GM23338 (cell line): ENCODE data around the gene TBC1D32. TPM values are rescaled to one million over a fixed set of nuclear protein-coding genes. Genes with fewer than 3 reads are reported as not detected.

Experiments
- ATAC-seq: fragments of 200-7000 bp; cut with Tn5 transposase; 3 replicates; pipeline ENCODE4 v1.9.1; 2020
- DNase-seq: peaks from one replicate; pipeline ENCODE4 v3.0.0-alpha.2; 2015; ENCODE audit warnings: low spot score
- H2AFZ ChIP-seq: fragments of 200-600 bp; sonication (generic); 2 replicates; pipeline ENCODE4 v1.8.0; 2016; ENCODE audit warnings: antibody characterized with exemption, mild to moderate bottlenecking, moderate library complexity
- H3F3A ChIP-seq: fragments of 200-600 bp; sonication (generic); replicated peaks from 2 replicates; pipeline ENCODE4 v1.8.0; 2017; ENCODE audit warnings: antibody characterized with exemption, mixed run types, low read depth
- H3K27ac ChIP-seq: fragments of 200-600 bp; sonication (generic); 2 replicates; pipeline ENCODE4 v1.6.1; 2016; ENCODE audit warnings: low read depth
- H3K27me3 ChIP-seq: fragments of 200-600 bp; sonication (generic); 2 replicates; pipeline ENCODE4 v1.8.0; 2016; ENCODE audit warnings: mild to moderate bottlenecking, mixed run types, moderate library complexity; ENCODE audit not compliant: insufficient read depth
- H3K36me3 ChIP-seq: fragments of 200-600 bp; sonication (generic); 2 replicates; pipeline ENCODE4 v1.8.0; 2016; ENCODE audit warnings: mild to moderate bottlenecking; ENCODE audit not compliant: insufficient read depth
- H3K4me1 ChIP-seq: fragments of 200-600 bp; sonication (generic); 2 replicates; pipeline ENCODE4 v1.8.0; 2016; ENCODE audit warnings: mild to moderate bottlenecking, moderate library complexity; ENCODE audit not compliant: insufficient read depth
- H3K4me2 ChIP-seq: fragments of 200-600 bp; sonication (generic); 2 replicates; pipeline ENCODE4 v1.7.1; 2017; ENCODE audit warnings: mixed run types
- H3K4me3 ChIP-seq: fragments of 200-600 bp; sonication (generic); 2 replicates; pipeline ENCODE4 v1.6.1; 2016; ENCODE audit warnings: mixed run types
- H3K79me2 ChIP-seq: fragments of 200-600 bp; sonication (generic); replicated peaks from 2 replicates; pipeline ENCODE4 v1.8.0; 2017; ENCODE audit warnings: mild to moderate bottlenecking; ENCODE audit not compliant: insufficient read depth
- H3K9me2 ChIP-seq: fragments of 200-600 bp; sonication (generic); 2 replicates; pipeline ENCODE4 v1.8.0; 2017; ENCODE audit not compliant: insufficient read depth
- H4K20me1 ChIP-seq: fragments of 200-600 bp; sonication (generic); replicated peaks from 2 replicates; pipeline ENCODE4 v1.8.0; 2017; ENCODE audit warnings: mild to moderate bottlenecking; ENCODE audit not compliant: insufficient read depth
- H3K27ac Mint-ChIP-seq: 2 replicates; pipeline ENCODE4 v1.8.0; 2020; ENCODE audit warnings: inconsistent platforms, mild to moderate bottlenecking, moderate library complexity, mixed read lengths
- H3K27me3 Mint-ChIP-seq: 3 replicates; pipeline ENCODE4 v1.8.0; 2022; ENCODE audit warnings: low read depth, mild to moderate bottlenecking, moderate library complexity, mixed read lengths, inconsistent platforms; ENCODE audit not compliant: insufficient read depth, poor library complexity
- H3K36me3 Mint-ChIP-seq: 3 replicates; pipeline ENCODE4 v1.8.0; 2021; ENCODE audit warnings: low read depth, mild to moderate bottlenecking, inconsistent platforms, moderate library complexity, mixed read lengths
- H3K4me1 Mint-ChIP-seq: 3 replicates; pipeline ENCODE4 v1.8.0; 2020; ENCODE audit warnings: mild to moderate bottlenecking, inconsistent platforms, mixed read lengths
- H3K4me3 Mint-ChIP-seq: 3 replicates; pipeline ENCODE4 v1.8.0; 2021; ENCODE audit warnings: moderate library complexity, mild to moderate bottlenecking, inconsistent platforms, mixed read lengths
- H3K9me3 Mint-ChIP-seq: 3 replicates; pipeline ENCODE4 v1.8.0; 2020; ENCODE audit warnings: moderate library complexity, mild to moderate bottlenecking, inconsistent platforms, mixed read lengths
- CREB1 ChIP-seq: fragments of 250-450 bp; sonication (Bioruptor Pico); IDR thresholded peaks from 2 replicates; pipeline ENCODE4 v1.5.0; 2020; ENCODE audit warnings: low read depth, mild to moderate bottlenecking, moderate library complexity
- EZH2 ChIP-seq: fragments of 200-600 bp; sonication (generic); IDR thresholded peaks from one replicate; pipeline ENCODE4 v1.8.0; 2017; ENCODE audit warnings: antibody characterized with exemption, mild to moderate bottlenecking, low read depth; ENCODE audit not compliant: unreplicated experiment
- EZH2phosphoT487 ChIP-seq: fragments of 200-600 bp; sonication (generic); IDR thresholded peaks from one replicate; pipeline ENCODE4 v1.8.1; 2018; ENCODE audit warnings: antibody characterized with exemption; ENCODE audit not compliant: unreplicated experiment
- JUNB ChIP-seq: IDR thresholded peaks from one replicate; pipeline ENCODE4 v1.6.1; 2016; ENCODE audit warnings: antibody characterized with exemption; ENCODE audit not compliant: unreplicated experiment
- NANOG ChIP-seq: IDR thresholded peaks from 2 replicates; pipeline ENCODE4 v1.6.1; 2016; ENCODE audit warnings: antibody characterized with exemption, borderline replicate concordance
- POLR2AphosphoS5 ChIP-seq: IDR thresholded peaks from 2 replicates; pipeline ENCODE4 v1.6.1; 2016; ENCODE audit warnings: antibody characterized with exemption, low read depth
- STAT1 ChIP-seq: IDR thresholded peaks from one replicate; pipeline ENCODE4 v1.6.1; 2016; ENCODE audit warnings: antibody characterized with exemption; ENCODE audit not compliant: unreplicated experiment
- ZNF114 ChIP-seq: fragments of 250-450 bp; sonication (Bioruptor Pico); IDR thresholded peaks from 2 replicates; pipeline ENCODE4 v1.5.0; 2020; ENCODE audit warnings: mild to moderate bottlenecking, moderate library complexity
- ZNF331 ChIP-seq: fragments of 250-450 bp; sonication (Bioruptor Pico); IDR thresholded peaks from 2 replicates; pipeline ENCODE4 v1.5.0; 2020; ENCODE audit warnings: low read depth, mild to moderate bottlenecking, moderate library complexity
- polyA plus RNA-seq: library from polyadenylated mRNA; unstranded; fragments of >200 nt; fragmentation: Nextera tagmentation; extraction: Ambion mirVana; gene quantifications from 2 replicates; pipeline ENCODE4 v1.2.1, GENCODE V29; 2016
- total RNA-seq: library from RNA; depleted of rRNA; stranded (reverse); fragments of >200 nt; shearing (Covaris generic); gene quantifications from 2 replicates; pipeline ENCODE4 v1.2.3, GENCODE V29; 2014
- TF ChIP-seq, protein P1 (sequence below): IDR thresholded peaks from 2 replicates; pipeline ENCODE4 v1.6.1; 2016; ENCODE audit warnings: antibody characterized with exemption
- TF ChIP-seq, protein P2 (sequence below): IDR thresholded peaks from one replicate; pipeline ENCODE4 v1.6.1; 2018; ENCODE audit warnings: antibody characterized with exemption; ENCODE audit not compliant: unreplicated experiment
- TF ChIP-seq, protein P3 (sequence below), 2 experiments: fragments of 200-600 bp in 1 of 2; sonication (generic) in 1 of 2; conservative IDR thresholded peaks; 2 replicates each; pipeline versions ENCODE4 v1.5.1 to v1.6.1; 2016 to 2017; ENCODE audit warnings: antibody characterized with exemption in 2 of 2, low read depth in 2 of 2, mild to moderate bottlenecking in 2 of 2, moderate library complexity in 1 of 2
- TF ChIP-seq, protein P4 (sequence below): fragments of 250-450 bp; sonication (Bioruptor Pico); IDR thresholded peaks from 2 replicates; pipeline ENCODE4 v1.5.0; 2020; ENCODE audit warnings: mild to moderate bottlenecking, moderate library complexity

Gene TBC1D32
- total and polyA plus RNA-seq, 2 experiments from 2014 or later: 8.9 to 10.4 TPM

DNA sequence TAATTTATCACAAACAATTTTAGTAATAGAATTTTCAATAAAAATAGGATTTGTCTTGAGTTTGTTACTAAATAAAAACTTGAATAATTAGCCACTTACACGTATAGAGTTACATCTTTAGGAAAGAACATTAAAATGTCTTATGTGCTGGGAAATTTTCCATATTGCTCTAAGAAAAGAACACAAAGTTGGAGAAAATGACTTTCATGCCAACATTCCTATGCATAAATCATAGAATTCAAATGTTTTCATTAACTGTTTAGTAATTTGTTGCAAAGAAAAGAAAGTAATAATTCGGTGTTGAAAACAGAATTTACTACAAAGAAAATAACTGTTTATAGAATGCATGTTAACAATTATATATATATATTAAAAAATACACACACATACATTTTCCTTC is 4.7 kb upstream of the TBC1D32 start:
- Histone ChIP-seq H3K4me2 (no peak overlapping the region), H3K79me2 (0 out of 2 replicates have a peak, but pooled peaks cover under 1% of the 10 kb centered on the region), H3K4me1 (peaks cover 4% of the 10 kb centered on the region; the same call in 1 of the 2 replicates), H3K36me3 (no peaks in the 10 kb centered on the region), H3K27ac (no peak overlapping the region), H4K20me1 (no peaks in the 10 kb centered on the region), H3K9me2 (no peaks in the 10 kb centered on the region), H3F3A (no peaks in the 10 kb centered on the region), H2AFZ (no peak overlapping the region), H3K4me3 (no peak overlapping the region), H3K27me3 (no peaks in the 10 kb centered on the region)
- Mint-ChIP-seq H3K9me3 (no peaks in the 10 kb centered on the region; the same call in 1 of the 3 replicates), H3K4me1 (peaks cover 6% of the 10 kb centered on the region; the same call in 2 of the 3 replicates), H3K27me3 (peaks cover 2% of the 10 kb centered on the region), H3K27ac (no peak overlapping the region), H3K4me3 (no peak overlapping the region), H3K36me3 (no peaks in the 10 kb centered on the region)
- ATAC-seq (no peak), DNase-seq (no peak)
- no peak for TF ChIP-seq EZH2
- TF ChIP-seq NANOG: no peak
- TF ChIP-seq, protein P1, sequence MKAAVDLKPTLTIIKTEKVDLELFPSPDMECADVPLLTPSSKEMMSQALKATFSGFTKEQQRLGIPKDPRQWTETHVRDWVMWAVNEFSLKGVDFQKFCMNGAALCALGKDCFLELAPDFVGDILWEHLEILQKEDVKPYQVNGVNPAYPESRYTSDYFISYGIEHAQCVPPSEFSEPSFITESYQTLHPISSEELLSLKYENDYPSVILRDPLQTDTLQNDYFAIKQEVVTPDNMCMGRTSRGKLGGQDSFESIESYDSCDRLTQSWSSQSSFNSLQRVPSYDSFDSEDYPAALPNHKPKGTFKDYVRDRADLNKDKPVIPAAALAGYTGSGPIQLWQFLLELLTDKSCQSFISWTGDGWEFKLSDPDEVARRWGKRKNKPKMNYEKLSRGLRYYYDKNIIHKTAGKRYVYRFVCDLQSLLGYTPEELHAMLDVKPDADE: no peak
- TF ChIP-seq CREB1 (CRISPR knock-in tag): no peak
- no peak for TF ChIP-seq STAT1
- TF ChIP-seq, protein P2, sequence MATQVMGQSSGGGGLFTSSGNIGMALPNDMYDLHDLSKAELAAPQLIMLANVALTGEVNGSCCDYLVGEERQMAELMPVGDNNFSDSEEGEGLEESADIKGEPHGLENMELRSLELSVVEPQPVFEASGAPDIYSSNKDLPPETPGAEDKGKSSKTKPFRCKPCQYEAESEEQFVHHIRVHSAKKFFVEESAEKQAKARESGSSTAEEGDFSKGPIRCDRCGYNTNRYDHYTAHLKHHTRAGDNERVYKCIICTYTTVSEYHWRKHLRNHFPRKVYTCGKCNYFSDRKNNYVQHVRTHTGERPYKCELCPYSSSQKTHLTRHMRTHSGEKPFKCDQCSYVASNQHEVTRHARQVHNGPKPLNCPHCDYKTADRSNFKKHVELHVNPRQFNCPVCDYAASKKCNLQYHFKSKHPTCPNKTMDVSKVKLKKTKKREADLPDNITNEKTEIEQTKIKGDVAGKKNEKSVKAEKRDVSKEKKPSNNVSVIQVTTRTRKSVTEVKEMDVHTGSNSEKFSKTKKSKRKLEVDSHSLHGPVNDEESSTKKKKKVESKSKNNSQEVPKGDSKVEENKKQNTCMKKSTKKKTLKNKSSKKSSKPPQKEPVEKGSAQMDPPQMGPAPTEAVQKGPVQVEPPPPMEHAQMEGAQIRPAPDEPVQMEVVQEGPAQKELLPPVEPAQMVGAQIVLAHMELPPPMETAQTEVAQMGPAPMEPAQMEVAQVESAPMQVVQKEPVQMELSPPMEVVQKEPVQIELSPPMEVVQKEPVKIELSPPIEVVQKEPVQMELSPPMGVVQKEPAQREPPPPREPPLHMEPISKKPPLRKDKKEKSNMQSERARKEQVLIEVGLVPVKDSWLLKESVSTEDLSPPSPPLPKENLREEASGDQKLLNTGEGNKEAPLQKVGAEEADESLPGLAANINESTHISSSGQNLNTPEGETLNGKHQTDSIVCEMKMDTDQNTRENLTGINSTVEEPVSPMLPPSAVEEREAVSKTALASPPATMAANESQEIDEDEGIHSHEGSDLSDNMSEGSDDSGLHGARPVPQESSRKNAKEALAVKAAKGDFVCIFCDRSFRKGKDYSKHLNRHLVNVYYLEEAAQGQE: no peak
- no peak for TF ChIP-seq JUNB
- TF ChIP-seq ZNF114 (CRISPR knock-in tag): no peak
- no peak for TF ChIP-seq EZH2phosphoT487
- TF ChIP-seq, protein P3, sequence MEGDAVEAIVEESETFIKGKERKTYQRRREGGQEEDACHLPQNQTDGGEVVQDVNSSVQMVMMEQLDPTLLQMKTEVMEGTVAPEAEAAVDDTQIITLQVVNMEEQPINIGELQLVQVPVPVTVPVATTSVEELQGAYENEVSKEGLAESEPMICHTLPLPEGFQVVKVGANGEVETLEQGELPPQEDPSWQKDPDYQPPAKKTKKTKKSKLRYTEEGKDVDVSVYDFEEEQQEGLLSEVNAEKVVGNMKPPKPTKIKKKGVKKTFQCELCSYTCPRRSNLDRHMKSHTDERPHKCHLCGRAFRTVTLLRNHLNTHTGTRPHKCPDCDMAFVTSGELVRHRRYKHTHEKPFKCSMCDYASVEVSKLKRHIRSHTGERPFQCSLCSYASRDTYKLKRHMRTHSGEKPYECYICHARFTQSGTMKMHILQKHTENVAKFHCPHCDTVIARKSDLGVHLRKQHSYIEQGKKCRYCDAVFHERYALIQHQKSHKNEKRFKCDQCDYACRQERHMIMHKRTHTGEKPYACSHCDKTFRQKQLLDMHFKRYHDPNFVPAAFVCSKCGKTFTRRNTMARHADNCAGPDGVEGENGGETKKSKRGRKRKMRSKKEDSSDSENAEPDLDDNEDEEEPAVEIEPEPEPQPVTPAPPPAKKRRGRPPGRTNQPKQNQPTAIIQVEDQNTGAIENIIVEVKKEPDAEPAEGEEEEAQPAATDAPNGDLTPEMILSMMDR (conservative IDR thresholded peaks at IDR 0.05; ENCODE audit: low read depth in 2 of 2): no peak
- no peak for TF ChIP-seq ZNF331 (CRISPR knock-in tag)
- TF ChIP-seq, protein P4, sequence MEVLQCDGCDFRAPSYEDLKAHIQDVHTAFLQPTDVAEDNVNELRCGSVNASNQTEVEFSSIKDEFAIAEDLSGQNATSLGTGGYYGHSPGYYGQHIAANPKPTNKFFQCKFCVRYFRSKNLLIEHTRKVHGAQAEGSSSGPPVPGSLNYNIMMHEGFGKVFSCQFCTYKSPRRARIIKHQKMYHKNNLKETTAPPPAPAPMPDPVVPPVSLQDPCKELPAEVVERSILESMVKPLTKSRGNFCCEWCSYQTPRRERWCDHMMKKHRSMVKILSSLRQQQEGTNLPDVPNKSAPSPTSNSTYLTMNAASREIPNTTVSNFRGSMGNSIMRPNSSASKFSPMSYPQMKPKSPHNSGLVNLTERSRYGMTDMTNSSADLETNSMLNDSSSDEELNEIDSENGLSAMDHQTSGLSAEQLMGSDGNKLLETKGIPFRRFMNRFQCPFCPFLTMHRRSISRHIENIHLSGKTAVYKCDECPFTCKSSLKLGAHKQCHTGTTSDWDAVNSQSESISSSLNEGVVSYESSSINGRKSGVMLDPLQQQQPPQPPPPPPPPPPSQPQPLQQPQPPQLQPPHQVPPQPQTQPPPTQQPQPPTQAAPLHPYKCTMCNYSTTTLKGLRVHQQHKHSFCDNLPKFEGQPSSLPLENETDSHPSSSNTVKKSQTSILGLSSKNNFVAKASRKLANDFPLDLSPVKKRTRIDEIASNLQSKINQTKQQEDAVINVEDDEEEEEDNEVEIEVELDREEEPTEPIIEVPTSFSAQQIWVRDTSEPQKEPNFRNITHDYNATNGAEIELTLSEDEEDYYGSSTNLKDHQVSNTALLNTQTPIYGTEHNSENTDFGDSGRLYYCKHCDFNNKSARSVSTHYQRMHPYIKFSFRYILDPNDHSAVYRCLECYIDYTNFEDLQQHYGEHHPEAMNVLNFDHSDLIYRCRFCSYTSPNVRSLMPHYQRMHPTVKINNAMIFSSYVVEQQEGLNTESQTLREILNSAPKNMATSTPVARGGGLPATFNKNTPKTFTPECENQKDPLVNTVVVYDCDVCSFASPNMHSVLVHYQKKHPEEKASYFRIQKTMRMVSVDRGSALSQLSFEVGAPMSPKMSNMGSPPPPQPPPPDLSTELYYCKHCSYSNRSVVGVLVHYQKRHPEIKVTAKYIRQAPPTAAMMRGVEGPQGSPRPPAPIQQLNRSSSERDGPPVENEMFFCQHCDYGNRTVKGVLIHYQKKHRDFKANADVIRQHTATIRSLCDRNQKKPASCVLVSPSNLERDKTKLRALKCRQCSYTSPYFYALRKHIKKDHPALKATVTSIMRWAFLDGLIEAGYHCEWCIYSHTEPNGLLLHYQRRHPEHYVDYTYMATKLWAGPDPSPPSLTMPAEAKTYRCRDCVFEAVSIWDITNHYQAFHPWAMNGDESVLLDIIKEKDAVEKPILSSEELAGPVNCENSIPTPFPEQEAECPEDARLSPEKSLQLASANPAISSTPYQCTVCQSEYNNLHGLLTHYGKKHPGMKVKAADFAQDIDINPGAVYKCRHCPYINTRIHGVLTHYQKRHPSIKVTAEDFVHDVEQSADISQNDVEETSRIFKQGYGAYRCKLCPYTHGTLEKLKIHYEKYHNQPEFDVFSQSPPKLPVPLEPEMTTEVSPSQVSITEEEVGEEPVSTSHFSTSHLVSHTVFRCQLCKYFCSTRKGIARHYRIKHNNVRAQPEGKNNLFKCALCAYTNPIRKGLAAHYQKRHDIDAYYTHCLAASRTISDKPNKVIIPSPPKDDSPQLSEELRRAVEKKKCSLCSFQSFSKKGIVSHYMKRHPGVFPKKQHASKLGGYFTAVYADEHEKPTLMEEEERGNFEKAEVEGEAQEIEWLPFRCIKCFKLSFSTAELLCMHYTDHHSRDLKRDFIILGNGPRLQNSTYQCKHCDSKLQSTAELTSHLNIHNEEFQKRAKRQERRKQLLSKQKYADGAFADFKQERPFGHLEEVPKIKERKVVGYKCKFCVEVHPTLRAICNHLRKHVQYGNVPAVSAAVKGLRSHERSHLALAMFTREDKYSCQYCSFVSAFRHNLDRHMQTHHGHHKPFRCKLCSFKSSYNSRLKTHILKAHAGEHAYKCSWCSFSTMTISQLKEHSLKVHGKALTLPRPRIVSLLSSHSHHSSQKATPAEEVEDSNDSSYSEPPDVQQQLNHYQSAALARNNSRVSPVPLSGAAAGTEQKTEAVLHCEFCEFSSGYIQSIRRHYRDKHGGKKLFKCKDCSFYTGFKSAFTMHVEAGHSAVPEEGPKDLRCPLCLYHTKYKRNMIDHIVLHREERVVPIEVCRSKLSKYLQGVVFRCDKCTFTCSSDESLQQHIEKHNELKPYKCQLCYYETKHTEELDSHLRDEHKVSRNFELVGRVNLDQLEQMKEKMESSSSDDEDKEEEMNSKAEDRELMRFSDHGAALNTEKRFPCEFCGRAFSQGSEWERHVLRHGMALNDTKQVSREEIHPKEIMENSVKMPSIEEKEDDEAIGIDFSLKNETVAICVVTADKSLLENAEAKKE (CRISPR knock-in tag): no peak
- TF ChIP-seq POLR2AphosphoS5: no peak
